ENCODE measurements around the gene CDH4.

The CDH4 gene

GRCh38 chr20:61702246-61702645 lies 450.2 kb downstream of the CDH4 start:
- no peak for DNase-seq

DNA sequence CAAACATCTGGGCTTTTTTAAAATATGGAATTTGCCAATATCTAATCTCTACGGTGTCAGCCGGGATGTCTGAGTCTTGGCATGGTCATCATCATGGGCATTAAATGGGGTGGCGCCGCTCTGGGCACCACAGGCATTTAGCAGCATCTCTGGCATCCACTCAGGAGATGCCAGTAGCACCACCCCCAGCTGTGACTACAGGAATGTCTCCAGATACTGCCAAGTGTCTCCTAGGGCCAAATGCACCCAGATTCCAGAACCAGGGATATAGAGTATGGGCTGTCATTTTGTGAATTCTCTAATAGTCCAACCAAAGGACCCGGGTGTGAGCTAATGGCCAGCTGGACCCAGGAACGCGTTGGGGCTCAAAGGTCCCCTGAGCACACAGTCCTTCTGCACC lies 452.6 kb downstream of the CDH4 start:
- DNase-seq: no peak

DNA sequence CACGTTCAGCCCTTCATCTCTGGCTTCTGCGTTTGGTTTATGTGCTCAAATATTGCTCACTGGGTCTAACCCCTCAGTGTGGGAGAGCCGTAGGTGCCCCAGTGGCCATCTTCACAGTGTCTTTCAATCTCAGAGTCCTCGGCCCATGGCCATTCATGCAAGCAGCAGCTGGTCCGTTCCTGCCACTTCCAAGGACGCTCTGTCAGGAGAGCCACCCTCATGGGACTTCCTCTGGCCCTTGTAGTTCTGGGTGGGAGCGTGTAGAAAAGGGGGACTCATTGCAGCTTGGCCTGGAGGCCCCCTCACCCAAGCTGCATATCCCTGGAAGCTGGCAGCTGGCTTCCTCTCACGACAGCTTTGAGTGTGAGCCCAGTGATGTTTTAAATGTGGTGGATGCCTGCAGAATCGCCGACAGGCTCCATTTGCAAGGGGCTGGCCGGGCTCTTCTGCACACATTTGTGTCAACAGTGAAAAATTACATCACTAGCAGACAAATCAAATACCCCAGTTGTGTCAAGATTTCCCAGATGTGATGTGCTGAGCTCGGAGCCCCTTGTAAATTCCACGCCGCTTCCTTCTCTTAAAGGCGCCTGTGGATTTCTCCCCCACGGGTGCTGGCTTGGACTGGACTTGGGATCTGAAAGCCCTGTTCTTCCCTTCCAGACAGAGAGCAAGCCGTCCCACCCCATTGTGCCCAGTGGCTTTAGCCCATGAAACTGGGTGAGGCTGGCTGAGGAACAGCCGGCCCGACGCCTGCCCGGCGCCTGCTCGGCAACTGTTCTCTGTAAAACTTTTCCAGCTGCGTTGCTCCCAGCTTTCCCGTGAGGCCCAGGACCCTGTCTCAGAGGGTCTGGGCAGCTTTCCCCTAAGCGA lies 453.6 kb downstream of the CDH4 start:
- DNase-seq: no peak

GRCh38 chr20:61706259-61706961 lies 454.3 kb downstream of the CDH4 start:
- DNase-seq: no peak

DNA sequence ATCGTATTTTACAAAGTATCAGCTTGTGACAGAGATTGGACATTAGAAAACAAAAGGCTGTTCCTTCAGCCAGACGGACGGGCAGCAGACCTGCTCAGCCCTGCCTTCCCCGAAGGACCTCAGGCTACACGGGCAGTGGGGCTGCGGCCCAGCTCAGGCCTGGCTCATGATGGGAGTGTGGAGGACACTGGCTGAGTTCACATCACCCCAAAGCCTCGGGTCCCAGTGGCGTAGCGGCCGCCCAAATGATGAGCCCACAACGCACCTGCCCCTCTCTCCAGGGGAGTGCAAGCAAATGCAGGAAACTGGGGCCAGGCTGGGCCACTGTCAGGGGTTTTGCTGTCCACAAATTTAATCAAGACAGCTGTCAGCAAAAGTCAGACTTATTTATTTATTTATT lies 456.8 kb downstream of the CDH4 start:
- DNase-seq: no peak

- no peak for DNase-seq
Measured at GRCh38 chr20:61710108-61710507, 458.0 kb downstream of the CDH4 start.

DNA sequence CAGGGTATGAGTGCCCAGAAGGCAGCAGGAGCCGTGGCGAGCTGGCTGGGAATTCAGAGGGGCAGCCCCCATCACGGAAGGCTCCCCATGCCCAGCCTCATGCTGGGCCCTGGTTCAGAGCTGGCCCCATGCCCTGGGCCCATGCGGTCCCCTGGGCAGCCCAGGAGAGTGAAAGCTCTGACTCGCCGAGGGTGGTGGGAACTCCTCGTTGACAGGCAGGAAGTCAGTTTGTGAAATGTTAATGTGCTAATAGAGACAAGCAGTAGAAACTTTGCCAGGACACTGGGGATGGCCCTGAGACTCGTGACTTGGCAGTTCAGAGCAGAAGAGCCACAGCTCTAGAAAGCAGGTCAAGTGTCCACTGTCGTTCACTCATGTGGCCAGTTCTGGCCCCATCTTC lies 460.6 kb downstream of the CDH4 start:
- DNase-seq: no peak

DNA sequence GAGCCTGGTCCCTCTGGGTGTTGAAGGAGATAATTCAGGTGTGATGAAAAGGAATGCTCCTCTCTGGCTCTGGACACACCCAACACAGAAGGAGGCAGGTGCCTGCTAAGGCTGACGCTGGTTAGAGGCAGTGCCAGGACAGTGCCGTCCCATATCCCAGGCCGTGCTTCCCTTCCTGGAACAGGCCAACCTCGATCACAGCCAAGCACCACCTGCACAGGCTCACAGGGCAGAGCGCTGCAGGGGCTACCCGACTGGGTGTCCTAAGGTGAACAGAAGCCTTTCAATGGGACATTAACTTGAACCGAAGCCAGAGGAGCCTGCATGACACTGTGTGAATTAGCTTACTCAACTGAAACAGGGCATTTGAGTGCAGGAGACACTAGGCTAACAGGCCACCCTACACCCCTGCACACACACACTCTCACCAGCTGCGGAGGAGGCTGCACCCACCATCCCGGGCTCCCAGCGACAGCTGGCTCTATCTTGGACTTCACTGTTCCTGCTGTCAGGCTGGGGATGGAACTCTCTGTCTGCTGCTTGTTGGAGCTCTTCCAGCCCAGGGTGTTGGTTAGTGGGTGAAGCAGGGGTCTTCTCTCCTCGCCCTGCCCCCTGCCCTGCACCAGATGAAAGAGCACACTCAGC lies 466.4 kb downstream of the CDH4 start:
- no peak for DNase-seq

DNA sequence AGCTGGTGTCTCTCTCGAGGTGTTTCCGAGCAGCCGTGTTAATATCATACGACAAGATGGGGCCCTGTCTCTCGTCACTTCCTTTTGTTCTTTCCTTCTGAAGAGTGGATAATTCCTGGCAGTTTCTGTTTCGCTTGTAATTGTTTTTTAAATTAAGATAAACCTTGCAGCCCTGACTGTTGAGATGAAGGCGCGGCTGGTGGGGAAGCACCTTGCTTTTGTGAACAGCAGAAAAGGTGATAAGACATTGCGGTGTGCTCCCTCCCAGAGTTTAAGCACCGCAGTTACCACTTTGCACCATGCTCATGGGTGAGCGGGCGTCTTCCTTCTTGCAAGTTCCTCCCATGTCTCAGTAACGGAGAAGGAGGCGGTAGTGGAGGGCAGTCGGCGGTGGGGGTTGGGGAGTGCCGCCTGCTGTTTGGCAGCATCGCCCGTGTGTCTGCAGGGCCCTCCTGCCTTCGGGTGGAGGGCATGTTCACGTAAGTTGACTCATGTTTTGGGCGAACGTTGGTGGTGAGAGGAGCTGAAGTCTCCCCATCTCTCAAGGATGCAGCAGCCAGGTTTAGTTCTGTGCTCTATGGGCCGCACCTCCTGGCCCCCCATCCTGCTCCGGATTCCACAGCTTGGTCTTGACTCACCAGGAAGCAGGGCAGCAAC lies 467.8 kb downstream of the CDH4 start:
- DNase-seq: peak in 2 of 4 experiments; percentile 10 to 30

DNA sequence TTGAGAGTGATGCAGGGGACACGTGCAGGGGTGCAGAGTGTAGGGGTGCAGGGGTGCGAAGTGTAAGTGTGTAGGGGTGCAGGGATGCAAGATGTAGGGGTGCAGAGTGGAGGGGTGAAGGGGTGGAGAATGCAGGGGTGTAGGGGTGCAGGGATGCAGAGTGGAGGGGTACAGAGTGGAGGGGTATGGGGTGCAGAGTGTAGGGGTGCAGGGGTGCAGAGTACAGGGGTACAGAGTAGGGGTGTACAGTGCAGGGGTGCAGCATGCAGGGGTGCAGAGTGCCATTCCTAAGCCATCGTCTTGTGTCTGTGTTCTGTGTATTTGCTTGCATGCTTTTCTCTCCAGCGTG lies 468.3 kb downstream of the CDH4 start:
- no peak for DNase-seq

- DNase-seq: no peak
Measured at GRCh38 chr20:61722146-61722678, 470.2 kb downstream of the CDH4 start.

DNA sequence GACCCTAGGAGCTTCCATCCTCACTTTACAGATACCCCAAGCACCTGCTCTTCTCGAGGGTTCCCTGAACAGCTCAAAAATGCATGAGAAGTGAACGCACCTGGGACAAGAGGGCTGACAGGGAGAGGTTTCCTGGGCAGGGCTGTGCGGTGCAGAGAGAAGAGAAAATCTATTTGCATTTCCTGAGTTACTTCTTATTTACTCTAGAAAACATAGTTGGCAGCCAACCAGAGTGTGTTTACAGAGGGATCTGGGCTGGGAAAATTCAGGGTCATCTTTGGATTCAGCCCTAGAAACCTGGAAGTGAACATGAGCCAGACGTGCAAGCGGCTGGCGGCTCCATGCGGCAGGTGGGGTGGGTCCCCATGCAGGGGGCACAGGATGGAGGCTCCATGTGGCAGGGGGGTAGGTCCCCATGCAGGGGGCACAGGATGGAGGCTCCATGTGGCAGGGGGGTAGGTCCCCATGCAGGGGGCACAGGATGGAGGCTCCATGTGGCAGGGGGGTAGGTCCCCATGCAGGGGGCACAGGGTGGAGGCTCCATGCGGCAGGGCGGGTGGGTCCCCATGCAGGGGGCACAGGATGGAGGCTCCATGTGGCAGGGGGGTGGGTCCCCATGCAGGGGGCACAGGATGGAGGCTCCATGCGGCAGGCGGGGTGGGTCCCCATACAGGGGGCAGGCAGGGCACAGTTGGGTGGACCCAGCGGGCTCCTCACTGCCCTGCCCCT lies 471.6 kb downstream of the CDH4 start:
- no peak for DNase-seq

DNA sequence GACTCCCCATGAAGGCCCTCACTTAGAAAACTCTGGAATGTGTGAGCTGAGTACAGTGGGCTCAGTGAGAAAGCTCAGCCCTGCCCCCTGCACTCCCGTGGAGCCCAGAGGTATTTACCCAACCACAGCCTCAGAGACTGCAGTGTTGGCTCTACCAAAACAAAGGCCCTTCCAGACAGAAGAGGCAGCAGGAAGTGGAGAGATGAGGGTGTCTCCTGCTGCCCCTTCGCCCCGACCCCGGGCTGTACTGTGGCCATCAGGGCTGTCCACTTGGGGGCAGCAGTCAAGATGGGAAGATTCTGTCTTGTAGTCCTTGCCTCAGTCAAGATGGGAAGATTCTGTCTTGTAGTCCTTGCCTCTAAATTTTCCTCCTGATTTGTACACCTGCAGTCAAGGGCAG lies 472.3 kb downstream of the CDH4 start:
- no peak for DNase-seq

DNA sequence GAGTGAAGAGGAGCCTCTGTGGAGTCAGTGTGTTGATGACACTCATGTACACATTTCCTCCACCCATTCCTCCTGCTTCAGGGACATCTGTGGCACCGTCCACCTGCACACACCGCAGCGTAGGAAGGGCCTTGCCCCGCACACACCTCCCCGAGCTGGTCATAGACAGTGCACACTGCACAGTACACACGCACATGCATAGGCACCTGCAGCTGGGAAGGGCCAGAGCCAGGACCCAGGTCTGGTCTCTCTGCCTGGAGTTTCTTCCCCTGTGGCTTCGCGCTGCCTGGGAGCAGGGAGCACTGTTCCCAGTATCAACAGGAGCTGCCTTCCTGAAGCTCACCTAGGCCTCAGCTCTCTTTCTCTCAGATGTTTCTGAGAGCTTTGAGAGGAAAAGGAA lies 473.1 kb downstream of the CDH4 start:
- DNase-seq: no peak

DNA sequence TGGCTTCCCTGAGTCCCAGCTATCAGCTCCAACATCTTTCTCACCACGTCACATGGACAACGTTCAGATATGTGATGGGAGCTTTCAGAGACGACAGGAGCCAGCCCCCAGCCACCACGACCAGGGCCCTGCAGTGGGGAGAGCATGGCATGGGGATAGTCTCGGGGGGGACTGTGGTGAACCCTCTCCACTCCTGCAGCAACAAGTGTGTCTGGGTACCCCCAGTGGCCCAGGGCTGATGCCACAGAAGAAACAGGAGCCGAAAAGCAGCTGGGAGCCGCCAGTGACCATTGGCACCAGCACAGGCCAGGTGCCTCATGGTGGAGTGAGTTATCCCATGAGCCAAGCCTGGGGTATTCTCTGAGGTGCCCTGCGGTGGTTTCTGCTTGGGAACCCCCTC lies 473.9 kb downstream of the CDH4 start:
- DNase-seq: no peak

DNA sequence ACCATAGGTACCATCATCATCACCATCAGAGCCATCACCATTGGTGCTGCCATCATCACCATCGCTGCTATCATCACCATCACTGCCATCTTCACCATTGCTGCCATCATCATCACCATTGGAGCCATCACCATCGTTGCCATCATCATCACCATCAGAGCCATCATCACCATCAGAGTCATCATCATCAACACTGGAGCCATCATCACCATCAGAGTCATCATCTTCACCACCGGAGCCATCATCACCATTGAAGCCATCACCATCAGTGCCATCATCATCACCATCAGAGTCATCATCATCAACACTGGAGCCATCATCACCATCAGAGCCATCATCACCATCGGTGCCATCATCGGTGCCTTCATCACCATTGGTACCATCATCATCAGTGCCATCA lies 474.9 kb downstream of the CDH4 start:
- no peak for DNase-seq

DNA sequence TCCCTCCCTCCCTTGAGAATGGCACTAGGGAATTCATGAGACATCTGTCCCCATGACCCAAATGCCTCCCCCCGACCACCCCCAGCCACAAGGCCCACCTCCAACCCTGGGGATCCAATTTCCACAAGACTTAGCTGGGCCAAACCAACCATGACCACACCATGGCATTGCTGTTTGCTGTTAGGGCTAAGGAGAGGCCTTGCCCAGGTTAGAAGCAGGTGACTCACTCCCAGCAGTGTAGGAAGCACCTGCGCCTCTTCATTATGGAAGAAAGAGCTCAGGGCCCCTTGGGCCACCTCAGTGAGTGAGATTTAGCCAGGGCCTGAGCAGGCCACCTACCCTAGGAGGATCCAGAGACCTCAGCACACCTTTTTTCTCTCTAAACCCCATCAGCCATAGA lies 475.7 kb downstream of the CDH4 start:
- no peak for DNase-seq

- no peak for DNase-seq
Measured at GRCh38 chr20:61728326-61728725, 476.3 kb downstream of the CDH4 start.

DNA sequence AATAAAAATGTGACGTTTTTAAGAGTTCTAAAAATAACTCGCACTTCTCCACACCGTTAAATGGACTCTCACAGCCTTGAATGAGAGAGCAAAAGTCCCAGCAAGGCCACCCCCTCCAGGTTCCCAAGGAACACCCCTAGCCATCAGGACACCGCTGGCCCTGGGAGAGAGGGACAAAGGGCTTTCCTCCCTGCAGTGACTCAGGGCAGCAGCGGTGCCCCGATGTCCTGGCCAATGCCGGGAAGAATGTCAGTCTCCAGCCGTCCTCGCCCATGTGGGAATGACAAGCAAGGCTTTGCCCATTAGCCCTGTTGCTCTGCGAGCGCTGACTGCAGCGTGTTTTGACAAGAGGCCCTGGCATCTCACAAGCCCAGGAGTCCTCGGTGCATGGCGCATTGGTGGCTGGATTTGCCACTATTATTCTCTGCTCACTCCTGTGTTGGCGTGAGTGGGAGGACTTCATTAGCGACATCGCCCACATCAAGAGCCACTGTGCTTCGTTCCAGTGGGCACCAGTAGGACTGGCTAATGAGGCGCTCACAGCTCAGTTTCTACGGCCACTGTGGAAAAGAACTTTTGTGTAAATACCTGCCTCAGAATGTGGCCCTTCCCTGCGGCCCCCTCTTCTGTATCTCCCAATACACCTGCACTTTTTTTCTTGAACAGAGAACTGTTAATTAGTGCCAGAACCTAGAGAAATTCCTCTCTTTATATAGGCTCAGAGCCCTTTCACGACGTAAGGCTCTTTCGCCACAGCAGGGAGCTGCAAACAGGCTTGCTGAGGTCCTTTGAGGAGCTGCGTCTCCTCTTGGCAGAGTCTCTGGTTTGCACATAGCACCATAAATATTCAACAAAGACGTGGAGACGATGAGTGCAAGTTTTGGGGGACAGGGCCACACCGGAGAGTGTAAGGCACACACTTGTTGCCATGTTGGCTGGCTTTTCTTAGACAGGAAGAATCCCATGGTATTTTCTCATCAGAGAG lies 477.0 kb downstream of the CDH4 start:
- DNase-seq: no peak

GRCh38 chr20:61730631-61731362 lies 478.7 kb downstream of the CDH4 start:
- DNase-seq: no peak
